K562 (cell line): Measurements from ENCODE around the gene YPEL3. TPM values are rescaled to one million over a fixed set of nuclear protein-coding genes. Genes with fewer than 3 reads are reported as not detected.

Source experiments
- BDP1 ChIP-seq: IDR thresholded peaks from 3 replicates; pipeline ENCODE4 v1.6.1; 2011; ENCODE audit not compliant: insufficient read length, insufficient read depth
- CBX1 ChIP-seq: sonication (generic); IDR thresholded peaks from 2 replicates; pipeline ENCODE4 v1.6.1; 2016; ENCODE audit warnings: antibody characterized with exemption, low read depth, mild to moderate bottlenecking
- CHCHD3 ChIP-seq: fragments of 250-450 bp; sonication (Bioruptor Pico); IDR thresholded peaks from 2 replicates; pipeline ENCODE4 v2.1.2; 2022; ENCODE audit warnings: mild to moderate bottlenecking
- EGR1 ChIP-seq: fragments of 450-650 bp; conservative IDR thresholded peaks from 2 replicates; pipeline ENCODE4 v1.6.1; 2017; ENCODE audit warnings: mild to moderate bottlenecking
- MGA ChIP-seq: fragments of 450-650 bp; IDR thresholded peaks from 2 replicates; pipeline ENCODE4 v1.6.1; 2016; ENCODE audit warnings: mild to moderate bottlenecking, moderate library complexity
- MTA3 ChIP-seq: fragments of 450-650 bp; formaldehyde crosslinking; IDR thresholded peaks from 2 replicates; pipeline ENCODE4 v1.6.1; 2017; ENCODE audit warnings: mild to moderate bottlenecking, borderline replicate concordance
- MYC ChIP-seq, 2 experiments: fragments of 250-450 bp in 1 of 2; sonication (Bioruptor Pico) in 1 of 2; IDR thresholded peaks; 2 replicates each; pipeline versions ENCODE4 v1.5.1 to v1.6.1; 2012 to 2021; ENCODE audit warnings: low read depth in 2 of 2, borderline replicate concordance in 1 of 2, improper control_type of control experiment in 1 of 2, low read length in 1 of 2, mild to moderate bottlenecking in 1 of 2, moderate library complexity in 1 of 2
- RBFOX2 ChIP-seq: fragments of 200-400 bp; formaldehyde crosslinking; IDR thresholded peaks from 2 replicates; pipeline ENCODE4 v1.6.1; 2017; ENCODE audit warnings: low read depth, mild to moderate bottlenecking, low read length, moderate library complexity
- SP1 ChIP-seq: sonication (generic); formaldehyde crosslinking; IDR thresholded peaks from 2 replicates; pipeline ENCODE4 v1.8.1; 2022; ENCODE audit warnings: mild to moderate bottlenecking, missing genetic modification reagents
- SUPT5H ChIP-seq: fragments of 450-650 bp; IDR thresholded peaks from 2 replicates; pipeline ENCODE4 v1.6.1; 2016
- TFAP4 ChIP-seq: sonication (generic); formaldehyde crosslinking; IDR thresholded peaks from 2 replicates; pipeline ENCODE4 v1.8.0; 2022; ENCODE audit warnings: missing genetic modification reagents, mild to moderate bottlenecking, moderate library complexity, borderline replicate concordance
- ZFP91 ChIP-seq: sonication (generic); formaldehyde crosslinking; IDR thresholded peaks from 2 replicates; pipeline ENCODE4 v1.8.0; 2022; ENCODE audit warnings: mild to moderate bottlenecking, missing genetic modification reagents
- ZNF830 ChIP-seq: fragments of 250-450 bp; sonication (Bioruptor Pico); IDR thresholded peaks from 2 replicates; pipeline ENCODE4 v1.5.0; 2021; ENCODE audit warnings: mild to moderate bottlenecking
- polyA plus RNA-seq, 8 experiments: library from polyadenylated mRNA; depleted of rRNA in 4 of 8; stranded (reverse) in 5 of 8; unstranded in 3 of 8; fragments of >200 nt; fragmentation: Nextera tagmentation in 2 of 8; fragmentation: Illumina TruSeq in 1 of 8; extraction: Ambion mirVana in 2 of 8; extraction: Trizol in 1 of 8; gene quantifications; 2 replicates each; pipeline versions ENCODE4 v1.2.1 to v1.2.3, GENCODE V29; 2011 to 2014; ENCODE audit warnings: inconsistent platforms in 1 of 8, missing spikeins in 1 of 8
- total RNA-seq, 7 experiments: library from RNA; depleted of rRNA in 6 of 7; stranded (reverse); fragments of >200 nt in 6 of 7; fragmentation: Illumina TruSeq in 2 of 7; extraction: Trizol in 2 of 7; gene quantifications; 2 replicates each; pipeline versions ENCODE4 v1.2.1 to v1.2.3, GENCODE V29; 2011 to 2021; ENCODE audit warnings: low replicate concordance in 1 of 7

YPEL3 gene
- total and polyA plus RNA-seq, 9 of the 15 experiments (the other 6 are each of a cell fraction or from before 2014, with no cell fraction given), result 0.41 to 15.0 (median 2.9) TPM

GRCh38 chr16:30091474-30092372 lies 4.3 kb downstream of the YPEL3 start, which contains the start of gene TBX6 (continued):
- TF ChIP-seq ZFP91 (CRISPR knock-in tag) (no peak), SUPT5H (peak; percentile 76), MYC (IDR thresholded peaks at IDR 0.05; ENCODE audit: low read depth, low read length) (peak; percentile 84), MYC (CRISPR knock-in tag; IDR thresholded peaks at IDR 0.05; ENCODE audit: borderline replicate concordance, low read depth) (no peak), ZNF830 (peak; percentile 57; the same call in 1 of the 2 replicates), CBX1 (no peak), TFAP4 (peak; percentile 45), CHCHD3 (CRISPR knock-in tag) (0 out of 2 replicates have a peak, but pooled peaks have one; percentile 59), BDP1 (no peak), SP1 (CRISPR knock-in tag) (peak; percentile 66), RBFOX2 (peak; percentile 90), EGR1 (no peak), MGA (peak; percentile 74), MTA3 (0 out of 2 replicates have a peak, but pooled peaks have one; percentile 34)
